ENCODE results near the gene FAM219A. TPM values are rescaled to one million over a fixed set of nuclear protein-coding genes. Genes with fewer than 3 reads are reported as not detected.

Gene FAM219A
- total RNA-seq, 1 donor from 2014 or later: 17.5 TPM

GRCh38 chr9:34386656-34387055, 71.7 kb downstream of the FAM219A start:
- H3K4me3 Mint-ChIP-seq (ENCODE audit: low read depth): no peak overlapping the region
- no peak overlapping the region for H3K27ac Mint-ChIP-seq
- no peaks in the 10 kb centered on the region for H3K36me3 Mint-ChIP-seq (ENCODE audit: insufficient read depth)
- DNase-seq (ENCODE audit: low spot score, unreplicated experiment): no peak
- TF ChIP-seq CTCF (IDR thresholded peaks at IDR 0.05; ENCODE audit: unreplicated experiment): no peak
- H3K9me3 Mint-ChIP-seq (ENCODE audit: low read depth): no peaks in the 10 kb centered on the region
- H3K27me3 Mint-ChIP-seq: peaks cover 49% of the 10 kb centered on the region
- H3K4me1 Mint-ChIP-seq (ENCODE audit: low read depth): no peaks in the 10 kb centered on the region

DNA sequence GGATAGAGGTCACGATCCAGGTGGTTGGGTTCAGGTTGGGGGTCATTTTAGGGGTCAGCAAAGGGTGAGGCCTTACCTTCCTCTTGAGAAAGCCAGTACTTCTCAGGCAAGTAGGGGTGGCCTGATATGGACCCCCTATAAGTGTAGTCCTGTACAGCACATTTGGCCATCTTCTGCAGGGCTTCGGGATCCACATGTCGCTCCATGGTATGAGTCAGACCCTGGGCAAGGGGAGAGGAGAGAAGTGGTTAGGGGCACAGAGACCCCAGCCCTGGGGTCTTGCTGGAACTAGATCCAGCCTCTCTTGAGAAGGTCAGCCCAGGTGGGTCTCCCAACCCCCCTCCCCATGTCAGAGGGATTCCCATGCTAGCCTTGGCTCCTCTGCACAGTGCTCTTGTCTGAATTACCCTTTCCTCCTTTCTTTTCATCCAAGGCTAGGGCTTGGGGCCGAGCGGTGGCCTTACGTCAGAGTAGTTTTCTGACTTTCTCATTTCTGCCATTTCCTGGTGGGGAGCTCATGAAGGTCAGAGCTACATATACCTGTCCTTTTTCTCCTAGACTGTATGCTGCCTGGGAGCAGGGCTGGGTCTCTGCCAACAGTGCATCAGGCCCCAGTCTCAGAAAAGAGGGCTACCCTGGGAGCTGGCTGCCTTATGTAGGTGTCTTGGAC, 72.7 kb downstream of the FAM219A start:
- peaks cover 51% of the 10 kb centered on the region for H3K27me3 Mint-ChIP-seq
- H3K4me3 Mint-ChIP-seq (ENCODE audit: low read depth): no peak overlapping the region
- H3K9me3 Mint-ChIP-seq (ENCODE audit: low read depth): no peaks in the 10 kb centered on the region
- peaks cover 2% of the 10 kb centered on the region for H3K4me1 Mint-ChIP-seq (ENCODE audit: low read depth)
- H3K27ac Mint-ChIP-seq: no peak overlapping the region
- no peaks in the 10 kb centered on the region for H3K36me3 Mint-ChIP-seq (ENCODE audit: insufficient read depth)
- TF ChIP-seq CTCF (IDR thresholded peaks at IDR 0.05; ENCODE audit: unreplicated experiment): no peak
- no peak for DNase-seq (ENCODE audit: low spot score, unreplicated experiment)

GRCh38 chr9:34384368-34385165, 73.8 kb downstream of the FAM219A start:
- Mint-ChIP-seq H3K4me3 (ENCODE audit: low read depth) (no peak overlapping the region), H3K36me3 (ENCODE audit: insufficient read depth) (no peaks in the 10 kb centered on the region), H3K4me1 (ENCODE audit: low read depth) (peaks cover 4% of the 10 kb centered on the region), H3K9me3 (ENCODE audit: low read depth) (no peaks in the 10 kb centered on the region), H3K27ac (no peak overlapping the region), H3K27me3 (peaks cover 60% of the 10 kb centered on the region)
- TF ChIP-seq CTCF (IDR thresholded peaks at IDR 0.05; ENCODE audit: unreplicated experiment): no peak
- no peak for DNase-seq (ENCODE audit: low spot score, unreplicated experiment)

DNA sequence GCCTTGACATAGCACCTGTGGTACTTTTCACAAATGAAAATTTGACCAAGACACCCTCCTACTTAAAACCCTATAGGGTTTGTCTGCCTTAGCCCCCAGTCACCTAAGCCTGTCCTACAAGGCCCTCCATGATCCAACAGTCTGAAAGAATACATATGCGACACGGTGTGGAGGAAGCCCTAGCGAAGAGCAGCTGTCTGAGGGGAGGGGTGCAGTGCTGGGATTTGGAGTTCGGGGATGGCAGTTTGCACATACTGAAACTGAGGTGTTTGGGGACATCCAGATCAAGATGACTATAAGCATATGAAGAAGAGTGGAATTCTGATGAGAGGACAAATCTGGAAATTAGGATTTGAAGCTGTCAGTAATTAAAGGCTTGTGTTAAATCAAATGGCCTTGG, 74.5 kb downstream of the FAM219A start:
- no peak overlapping the region for H3K27ac Mint-ChIP-seq
- no peak for DNase-seq (ENCODE audit: low spot score, unreplicated experiment)
- TF ChIP-seq CTCF (IDR thresholded peaks at IDR 0.05; ENCODE audit: unreplicated experiment): no peak
- H3K4me3 Mint-ChIP-seq (ENCODE audit: low read depth): no peak overlapping the region
- no peaks in the 10 kb centered on the region for H3K9me3 Mint-ChIP-seq (ENCODE audit: low read depth)
- no peaks in the 10 kb centered on the region for H3K36me3 Mint-ChIP-seq (ENCODE audit: insufficient read depth)
- H3K4me1 Mint-ChIP-seq (ENCODE audit: low read depth): peaks cover 8% of the 10 kb centered on the region
- peaks cover 63% of the 10 kb centered on the region for H3K27me3 Mint-ChIP-seq

GRCh38 chr9:34382879-34383278, 75.5 kb downstream of the FAM219A start:
- Mint-ChIP-seq H3K4me3 (ENCODE audit: low read depth) (no peak overlapping the region), H3K27me3 (peaks cover 70% of the 10 kb centered on the region), H3K9me3 (ENCODE audit: low read depth) (no peaks in the 10 kb centered on the region), H3K36me3 (ENCODE audit: insufficient read depth) (no peaks in the 10 kb centered on the region), H3K4me1 (ENCODE audit: low read depth) (peaks cover 8% of the 10 kb centered on the region), H3K27ac (no peak overlapping the region)
- no peak for TF ChIP-seq CTCF (IDR thresholded peaks at IDR 0.05; ENCODE audit: unreplicated experiment)
- no peak for DNase-seq (ENCODE audit: low spot score, unreplicated experiment)

Data from progenitor cell of endocrine pancreas (in vitro differentiated cells).